WTC11 (cell line): ENCODE measurements around the gene ZNF10. TPM values are rescaled to one million over a fixed set of nuclear protein-coding genes. Genes with fewer than 3 reads are reported as not detected.
A peak's percentile ranks its signal among the peaks of the same experiment; 100 is the strongest.

Experiments used
- ATAC-seq: fragments of 200-7000 bp; cut with Tn5 transposase; 2 replicates; pipeline ENCODE4 v1.10.0; 2021; ENCODE audit warnings: mild to moderate bottlenecking, moderate library complexity
- CTCF ChIA-PET: fragments of 300-600 bp; sonication (Branson Sonifier 250); formaldehyde crosslinking; loops from one replicate; lab custom pipeline; 2021; ENCODE audit warnings: antibody characterized with exemption; lab: Charles Lee
- POLR2A ChIA-PET: fragments of 350-600 bp; sonication (Branson Sonifier 250); formaldehyde crosslinking; loops from one replicate; lab custom pipeline; 2021; ENCODE audit warnings: antibody characterized with exemption; lab: Charles Lee
- DNase-seq: peaks from one replicate; pipeline ENCODE4 v3.0.0; 2021; ENCODE audit warnings: low spot score
- H3K27ac Mint-ChIP-seq: 2 replicates; pipeline ENCODE4 v1.8.0; 2021; ENCODE audit warnings: mixed read lengths
- H3K27me3 Mint-ChIP-seq: 2 replicates; pipeline ENCODE4 v1.8.0; 2021; ENCODE audit warnings: low read depth, mild to moderate bottlenecking, moderate library complexity, mixed read lengths
- H3K36me3 Mint-ChIP-seq: 2 replicates; pipeline ENCODE4 v1.8.0; 2021; ENCODE audit warnings: mixed read lengths
- H3K4me1 Mint-ChIP-seq: 2 replicates; pipeline ENCODE4 v1.8.0; 2022; ENCODE audit warnings: mixed read lengths
- H3K4me3 Mint-ChIP-seq: 2 replicates; pipeline ENCODE4 v1.8.0; 2021; ENCODE audit warnings: mild to moderate bottlenecking, moderate library complexity, mixed read lengths
- H3K9me3 Mint-ChIP-seq: 2 replicates; pipeline ENCODE4 v1.8.0; 2021; ENCODE audit warnings: mixed read lengths
- AFF4 ChIP-seq: sonication (generic); formaldehyde crosslinking; IDR thresholded peaks from 2 replicates; pipeline ENCODE4 v1.8.1; 2023; ENCODE audit warnings: mild to moderate bottlenecking, missing genetic modification reagents, borderline replicate concordance
- CREB1 ChIP-seq: sonication (generic); formaldehyde crosslinking; IDR thresholded peaks from 2 replicates; pipeline ENCODE4 v1.8.0; 2023; ENCODE audit warnings: mild to moderate bottlenecking, missing genetic modification reagents
- CREM ChIP-seq: sonication (generic); formaldehyde crosslinking; IDR thresholded peaks from 2 replicates; pipeline ENCODE4 v1.8.1; 2022; ENCODE audit warnings: mild to moderate bottlenecking, missing genetic modification reagents, moderate library complexity
- CTCF ChIP-seq: fragments of 200-600 bp; IDR thresholded peaks from 2 replicates; pipeline ENCODE4 v1.8.0; 2022; ENCODE audit warnings: antibody characterized with exemption
- E2F5 ChIP-seq: sonication (generic); formaldehyde crosslinking; IDR thresholded peaks from 2 replicates; pipeline ENCODE4 v1.8.1; 2022; ENCODE audit warnings: mild to moderate bottlenecking, moderate library complexity, missing genetic modification reagents
- ELF4 ChIP-seq: sonication (generic); formaldehyde crosslinking; IDR thresholded peaks from 2 replicates; pipeline ENCODE4 v1.8.1; 2022; ENCODE audit warnings: low read depth, mild to moderate bottlenecking, moderate library complexity, missing genetic modification reagents
- ESRRA ChIP-seq: sonication (generic); formaldehyde crosslinking; IDR thresholded peaks from 2 replicates; pipeline ENCODE4 v1.8.1; 2022; ENCODE audit warnings: mild to moderate bottlenecking, missing genetic modification reagents, borderline replicate concordance
- ETV6 ChIP-seq: sonication (generic); formaldehyde crosslinking; IDR thresholded peaks from 2 replicates; pipeline ENCODE4 v1.8.1; 2022; ENCODE audit warnings: mild to moderate bottlenecking, missing genetic modification reagents
- FOXK1 ChIP-seq: sonication (generic); formaldehyde crosslinking; IDR thresholded peaks from 2 replicates; pipeline ENCODE4 v1.8.0; 2022; ENCODE audit warnings: mild to moderate bottlenecking, moderate library complexity, missing genetic modification reagents
- FOXP1 ChIP-seq: sonication (generic); formaldehyde crosslinking; IDR thresholded peaks from 2 replicates; pipeline ENCODE4 v1.8.0; 2022; ENCODE audit warnings: missing genetic modification reagents, mild to moderate bottlenecking, moderate library complexity, borderline replicate concordance
- GABPB1 ChIP-seq: sonication (generic); formaldehyde crosslinking; IDR thresholded peaks from 2 replicates; pipeline ENCODE4 v1.8.1; 2023; ENCODE audit warnings: mild to moderate bottlenecking, missing genetic modification reagents
- HMGXB4 ChIP-seq: sonication (generic); formaldehyde crosslinking; IDR thresholded peaks from 2 replicates; pipeline ENCODE4 v1.8.1; 2023; ENCODE audit warnings: mild to moderate bottlenecking, moderate library complexity, missing genetic modification reagents
- JUN ChIP-seq: sonication (generic); formaldehyde crosslinking; IDR thresholded peaks from 2 replicates; pipeline ENCODE4 v1.8.0; 2023; ENCODE audit warnings: mild to moderate bottlenecking, missing genetic modification reagents
- KAT7 ChIP-seq: sonication (generic); formaldehyde crosslinking; IDR thresholded peaks from 2 replicates; pipeline ENCODE4 v1.8.1; 2023; ENCODE audit warnings: missing genetic modification reagents, mild to moderate bottlenecking, borderline replicate concordance
- MAX ChIP-seq: sonication (generic); formaldehyde crosslinking; IDR thresholded peaks from 2 replicates; pipeline ENCODE4 v1.8.0; 2022; ENCODE audit warnings: mild to moderate bottlenecking, missing genetic modification reagents
- MYBL2 ChIP-seq: sonication (generic); formaldehyde crosslinking; IDR thresholded peaks from 2 replicates; pipeline ENCODE4 v1.8.1; 2023; ENCODE audit warnings: mild to moderate bottlenecking, moderate library complexity, missing genetic modification reagents
- NR2C2 ChIP-seq: sonication (generic); formaldehyde crosslinking; IDR thresholded peaks from 2 replicates; pipeline ENCODE4 v1.8.0; 2022; ENCODE audit warnings: mild to moderate bottlenecking, missing genetic modification reagents
- NR3C1 ChIP-seq: sonication (generic); formaldehyde crosslinking; conservative IDR thresholded peaks from 2 replicates; pipeline ENCODE4 v1.8.1; 2023; ENCODE audit warnings: low read depth, mild to moderate bottlenecking, missing genetic modification reagents
- RELA ChIP-seq: sonication (generic); formaldehyde crosslinking; IDR thresholded peaks from 2 replicates; pipeline ENCODE4 v1.8.1; 2022; ENCODE audit warnings: missing genetic modification reagents, mild to moderate bottlenecking, borderline replicate concordance
- SMAD3 ChIP-seq: sonication (generic); formaldehyde crosslinking; IDR thresholded peaks from 2 replicates; pipeline ENCODE4 v1.8.0; 2022; ENCODE audit warnings: missing genetic modification reagents, mild to moderate bottlenecking, borderline replicate concordance
- SOX15 ChIP-seq: fragments of 250-450 bp; sonication (Bioruptor Pico); IDR thresholded peaks from 2 replicates; pipeline ENCODE4 v1.9.0; 2021; ENCODE audit warnings: mild to moderate bottlenecking
- SP1 ChIP-seq: sonication (generic); formaldehyde crosslinking; conservative IDR thresholded peaks from 2 replicates; pipeline ENCODE4 v1.8.1; 2022; ENCODE audit warnings: missing genetic modification reagents
- TEAD1 ChIP-seq: sonication (generic); formaldehyde crosslinking; IDR thresholded peaks from 2 replicates; pipeline ENCODE4 v1.8.0; 2022; ENCODE audit warnings: mild to moderate bottlenecking, missing genetic modification reagents
- ZNF425 ChIP-seq: fragments of 250-450 bp; sonication (Bioruptor Pico); conservative IDR thresholded peaks from 2 replicates; pipeline ENCODE4 v1.9.0; 2021; ENCODE audit warnings: mild to moderate bottlenecking
- ZNF671 ChIP-seq: fragments of 250-450 bp; sonication (Bioruptor Pico); IDR thresholded peaks from 2 replicates; pipeline ENCODE4 v1.8.0; 2021; ENCODE audit warnings: mild to moderate bottlenecking
- total RNA-seq: library from RNA; stranded (reverse); gene quantifications from 3 replicates; pipeline ENCODE4 v1.2.3, GENCODE V29; 2021

The ZNF10 gene
- total RNA-seq, 1 experiment from 2014 or later, result 10.5 TPM

GRCh38 chr12:133181238-133181959 lies 51.0 kb downstream of the ZNF10 start, which contains the start of gene ZNF268:
Gene ZNF268, plus strand, starts transcription at chr12:133181495. Its CDS starts 503 bp downstream, at chr12:133181998.
- peak within 1 kb of the TSS; percentile 96 for H3K27ac Mint-ChIP-seq
- peak; percentile 98 for DNase-seq
- H3K27me3 Mint-ChIP-seq, result peaks cover 7% of the 10 kb centered on the region; the same call in 1 of the 2 replicates
- H3K4me3 Mint-ChIP-seq, result peak within 1 kb of the TSS; percentile 98
- ATAC-seq, result peak; percentile 99
- peaks cover 75% of the 10 kb centered on the region for H3K36me3 Mint-ChIP-seq
- ChIA-PET POLR2A (interaction anchor here (0.7 to 1.4 kb wide), 3 partner anchors 51 to 101 kb away, joined by 3 to 5 read pairs (median 5); partner anchors contain the start of genes ZNF10, ZNF140 and ZNF891), CTCF (interaction anchor here (0.6 to 1.7 kb wide), 11 partner anchors 14 to 352 kb away, joined by 3 to 18 read pairs (median 5); partner anchors contain the start of genes GOLGA3, ZNF10, ZNF26 and ZNF891)
- no peak for TF ChIP-seq ZNF671 (CRISPR knock-in tag)
- 0 out of 2 replicates have a peak, but pooled peaks have one; percentile 38 for TF ChIP-seq CREB1 (CRISPR knock-in tag)
- TF ChIP-seq SOX15 (CRISPR knock-in tag), result no peak
- TF ChIP-seq SMAD3 (CRISPR knock-in tag), result no peak
- peak; percentile 16; the same call in 1 of the 2 replicates for TF ChIP-seq E2F5 (CRISPR knock-in tag)
- TF ChIP-seq KAT7 (CRISPR knock-in tag), result 0 out of 2 replicates have a peak, but pooled peaks have one; percentile 69
- 0 out of 2 replicates have a peak, but pooled peaks have one; percentile 55 for TF ChIP-seq MYBL2 (CRISPR knock-in tag)
- no peak for TF ChIP-seq ESRRA (CRISPR knock-in tag)
- peak; percentile 59; the same call in 1 of the 2 replicates for TF ChIP-seq FOXK1 (CRISPR knock-in tag)
- TF ChIP-seq FOXP1 (CRISPR knock-in tag), result peak; percentile 66; the same call in 1 of the 2 replicates
- 0 out of 2 replicates have a peak, but pooled peaks have one; percentile 30 for TF ChIP-seq NR2C2
- peak; percentile 98 for TF ChIP-seq CREM
- TF ChIP-seq SP1 (CRISPR knock-in tag), result peak; percentile 74
- 0 out of 2 replicates have a peak, but pooled peaks have one; percentile 26 for TF ChIP-seq HMGXB4
- peak; percentile 23; the same call in 1 of the 2 replicates for TF ChIP-seq ETV6 (CRISPR knock-in tag)
- peak; percentile 43; the same call in 1 of the 2 replicates for TF ChIP-seq MAX (CRISPR knock-in tag)
- TF ChIP-seq CTCF, result peak; percentile 65
- TF ChIP-seq TEAD1 (CRISPR knock-in tag), result no peak
- peak; percentile 96 for TF ChIP-seq GABPB1
- H3K9me3 Mint-ChIP-seq, result peaks cover 64% of the 10 kb centered on the region
- 0 out of 2 replicates have a peak, but pooled peaks cover 6% of the 10 kb centered on the region for H3K4me1 Mint-ChIP-seq

- Mint-ChIP-seq H3K9me3 (peaks cover 84% of the 10 kb centered on the region), H3K27ac (no peak overlapping the region), H3K4me1 (no peaks in the 10 kb centered on the region), H3K4me3 (no peak overlapping the region), H3K27me3 (no peaks in the 10 kb centered on the region), H3K36me3 (peaks cover 100% of the 10 kb centered on the region)
- DNase-seq, result no peak
- ATAC-seq, result no peak
- CTCF ChIA-PET, result no interaction called here
- POLR2A ChIA-PET, result no interaction called here
- no peak for TF ChIP-seq JUN (CRISPR knock-in tag)
- no peak for TF ChIP-seq NR3C1 (CRISPR knock-in tag)
- TF ChIP-seq ZNF425, result no peak
- no peak for TF ChIP-seq AFF4 (CRISPR knock-in tag)
- TF ChIP-seq RELA (CRISPR knock-in tag), result no peak
- TF ChIP-seq ELF4 (CRISPR knock-in tag), result no peak
Observed at GRCh38 chr12:133190176-133190575, 59.7 kb downstream of the ZNF10 start.
